OCI-M1 (cell line): ENCODE data around the gene MYT1.
"Not testable (repeated sequence)": the region's sequence is repeated elsewhere in the genome, so short reads cannot be mapped to it uniquely, and the experiment has no call there.

Experiments used
- DNase-seq: peaks from one replicate; lab custom pipeline; 2025; lab: John Stamatoyannopoulos, UW

The MYT1 gene

DNA sequence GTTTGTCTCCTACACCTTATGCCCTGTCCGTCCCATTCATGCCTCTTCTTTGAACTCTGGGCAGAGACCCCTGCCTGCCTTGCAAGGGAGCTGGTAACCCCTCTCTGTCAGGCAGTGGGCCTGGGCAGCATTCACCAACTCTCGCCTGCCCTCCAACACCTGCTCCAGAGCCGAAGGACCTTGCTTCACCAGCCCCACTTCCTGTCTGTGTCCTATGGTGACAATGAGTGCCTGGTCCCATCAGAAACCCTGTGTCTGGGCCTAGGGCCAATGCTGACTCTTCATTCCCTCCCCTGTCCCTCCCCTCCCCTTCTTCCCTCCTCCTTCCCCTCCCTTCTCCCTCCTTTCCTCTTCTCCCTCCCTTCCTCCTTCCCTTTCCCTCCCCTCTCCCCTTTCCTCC is 68.5 kb downstream of the MYT1 start:
- no peak for DNase-seq

- no peak for DNase-seq
Measured at GRCh38 chr20:64233725-64234124, 69.5 kb downstream of the MYT1 start.

DNA sequence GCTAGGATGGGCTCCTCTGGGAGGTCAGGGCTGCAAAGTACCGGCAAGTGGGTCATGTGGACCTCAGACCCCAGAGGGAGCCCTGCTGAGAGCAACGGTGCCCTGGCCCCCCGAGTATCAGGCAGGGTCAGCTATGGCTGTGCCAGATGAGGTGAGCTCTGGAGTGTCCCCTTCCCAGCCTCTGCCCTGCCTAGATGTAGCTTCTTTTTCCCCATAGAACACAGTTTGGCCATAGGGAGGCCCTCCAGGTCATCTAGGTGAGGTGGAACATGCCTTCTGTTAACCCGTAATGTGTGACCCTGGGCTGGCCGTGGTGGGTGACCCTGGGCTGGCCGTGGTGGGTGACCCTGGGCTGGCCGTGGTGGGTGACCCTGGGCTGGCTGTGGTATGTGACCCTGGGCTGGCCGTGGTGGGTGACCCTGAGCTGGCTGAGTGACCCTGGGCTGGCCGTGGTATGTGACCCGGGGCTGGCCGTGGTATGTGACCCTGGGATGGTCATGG is 70.1 kb downstream of the MYT1 start:
- DNase-seq, result no peak

DNA sequence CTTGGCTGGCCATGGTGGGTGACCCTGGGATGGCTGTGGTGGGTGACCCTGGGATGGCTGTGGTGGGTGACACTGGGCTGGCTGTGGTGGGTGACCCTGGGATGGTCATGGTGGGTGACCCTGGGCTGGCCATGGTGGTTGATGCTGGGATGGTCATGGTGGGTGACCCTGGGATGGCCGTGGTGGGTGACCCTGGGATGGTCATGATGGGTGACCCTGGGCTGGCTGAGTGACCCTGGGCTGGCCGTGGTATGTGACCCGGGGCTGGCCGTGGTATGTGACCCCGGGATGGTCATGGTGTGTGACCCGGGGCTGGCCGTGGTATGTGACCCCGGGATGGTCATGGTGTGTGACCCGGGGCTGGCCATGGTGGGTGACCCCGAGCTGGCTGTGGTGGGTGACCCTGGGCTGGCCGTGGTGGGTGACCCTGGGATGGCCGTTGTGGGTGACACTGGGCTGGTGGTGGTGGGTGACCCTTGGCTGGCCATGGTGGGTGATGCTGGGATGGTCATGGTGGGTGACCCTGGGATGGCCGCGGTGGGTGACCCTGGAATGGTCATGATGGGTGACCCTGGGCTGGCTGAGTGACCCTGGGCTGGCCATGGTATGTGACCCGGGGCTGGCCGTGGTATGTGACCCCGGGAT is 70.8 kb downstream of the MYT1 start:
- DNase-seq, result not testable (repeated sequence)

DNA sequence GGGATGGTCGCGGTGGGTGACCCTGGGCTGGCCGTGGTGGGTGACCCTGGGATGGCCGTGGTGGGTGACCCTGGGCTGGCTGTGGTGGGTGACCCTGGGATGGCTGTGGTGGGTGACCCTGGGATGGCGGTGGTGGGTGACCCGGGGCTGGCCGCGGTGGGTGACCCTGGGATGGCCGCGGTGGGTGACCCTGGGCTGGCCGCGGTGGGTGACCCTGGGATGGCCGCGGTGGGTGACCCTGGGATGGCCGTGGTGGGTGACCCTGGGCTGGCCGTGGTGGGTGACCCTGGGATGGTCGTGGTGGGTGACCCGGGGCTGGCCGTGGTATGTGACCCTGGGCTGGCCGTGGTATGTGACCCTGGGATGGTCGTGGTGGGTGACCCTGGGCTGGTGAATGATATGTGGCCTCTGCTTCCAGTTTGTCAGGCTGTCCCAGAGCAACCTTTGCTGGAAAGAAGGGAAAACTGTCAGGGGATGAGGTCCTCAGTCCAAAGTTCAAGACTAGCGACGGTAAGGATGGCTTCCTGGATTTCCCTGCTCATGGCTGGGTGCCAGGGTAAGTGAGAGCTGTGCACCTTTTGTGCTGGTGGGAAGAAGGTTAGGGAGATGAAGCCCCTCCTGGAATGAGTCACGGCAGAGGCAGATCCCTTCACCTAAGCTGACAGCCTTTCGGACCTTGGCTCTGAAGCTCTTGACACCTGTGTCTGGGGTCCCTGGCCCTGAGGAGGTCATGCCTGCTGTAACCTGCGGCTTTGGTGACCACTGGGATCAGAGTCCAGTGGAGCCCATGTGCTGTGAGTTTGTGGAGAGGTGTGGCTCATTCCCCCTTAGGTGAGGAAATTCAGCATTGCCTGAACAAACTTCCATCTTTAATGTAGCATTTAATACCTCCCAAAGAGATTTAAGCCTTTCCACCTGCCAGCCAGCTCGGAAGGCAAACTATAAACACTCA is 72.2 kb downstream of the MYT1 start:
- DNase-seq, result no peak

DNA sequence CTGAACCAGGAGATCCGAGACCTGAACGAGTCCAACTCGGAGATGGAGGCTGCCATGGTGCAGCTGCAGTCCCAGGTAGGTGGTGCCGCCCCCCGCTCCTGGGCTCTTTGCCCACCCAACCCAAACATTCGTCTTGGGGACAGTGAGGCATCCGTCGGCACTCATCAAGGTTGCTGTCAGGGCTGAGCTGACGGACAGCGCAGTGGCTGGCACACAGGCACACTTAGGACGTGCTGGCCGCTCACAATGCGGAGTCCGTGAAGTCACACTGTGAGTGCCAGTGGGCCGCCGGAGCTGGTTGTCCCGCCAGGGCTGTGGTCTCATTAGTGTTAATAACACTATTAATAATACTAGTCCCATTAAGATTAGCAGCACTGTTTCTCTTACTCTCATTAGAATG is 73.1 kb downstream of the MYT1 start:
- DNase-seq, result no peak

- DNase-seq, result no peak
Measured at GRCh38 chr20:64238115-64238825, 74.0 kb downstream of the MYT1 start.

GRCh38 chr20:64238851-64239387 is 74.7 kb downstream of the MYT1 start:
- DNase-seq, result no peak

- DNase-seq, result no peak
Measured at GRCh38 chr20:64239449-64240242, 75.4 kb downstream of the MYT1 start.

DNA sequence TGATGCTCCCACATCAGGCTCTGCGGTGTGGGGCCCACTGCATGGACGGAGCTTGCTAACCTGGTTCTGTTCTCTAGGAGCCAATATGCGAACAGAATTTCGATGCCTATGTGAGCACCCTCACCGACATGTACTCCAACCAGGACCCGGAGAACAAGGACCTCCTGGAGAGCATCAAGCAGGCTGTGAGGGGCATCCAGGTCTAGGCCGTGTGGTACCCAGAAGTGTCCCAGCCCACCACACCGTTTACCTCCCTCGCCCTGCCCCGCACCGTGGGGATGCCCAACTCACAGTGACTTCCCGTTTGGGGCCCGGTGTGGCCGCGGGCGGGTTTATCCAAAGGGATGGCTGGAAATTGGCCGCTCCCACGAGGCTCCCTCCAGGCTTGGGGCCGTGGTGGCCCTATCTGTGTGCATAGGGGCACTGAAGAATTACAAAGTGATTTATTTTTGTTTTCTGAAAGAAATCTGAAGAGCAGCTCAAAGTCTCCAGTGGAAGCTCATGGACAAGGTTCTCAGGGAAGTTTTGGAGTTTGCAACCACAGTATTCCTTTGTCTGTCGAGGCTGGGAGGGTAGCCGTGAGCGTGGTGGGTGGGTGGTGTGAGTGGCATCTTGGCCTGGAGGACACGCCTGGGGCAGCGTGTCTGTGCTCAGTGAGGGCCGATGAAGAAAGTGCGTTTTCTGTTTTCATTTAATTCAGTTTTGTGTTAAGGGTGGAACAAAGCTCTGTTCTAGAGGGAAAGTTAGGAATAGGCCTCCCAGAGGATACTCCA is 76.2 kb downstream of the MYT1 start:
- no peak for DNase-seq

DNA sequence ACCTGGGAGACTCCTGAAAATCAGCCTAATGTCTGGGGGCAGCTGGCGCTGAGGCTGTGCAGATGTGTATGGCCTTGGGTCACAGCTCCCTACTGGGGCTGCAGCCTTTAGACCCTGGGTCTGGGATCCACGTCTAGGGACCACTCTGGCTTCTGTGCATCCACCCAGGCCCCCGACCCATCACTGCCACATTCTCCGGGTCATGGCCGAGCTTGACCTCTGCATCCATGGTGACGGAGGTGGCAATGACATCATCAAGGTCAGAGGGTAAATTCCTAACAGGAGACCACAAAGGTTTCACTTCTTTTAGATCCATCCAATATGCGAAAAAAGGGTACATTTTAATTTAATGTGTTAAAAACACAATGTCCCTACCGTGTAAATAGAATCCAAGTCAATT is 76.8 kb downstream of the MYT1 start:
- DNase-seq, result no peak

DNA sequence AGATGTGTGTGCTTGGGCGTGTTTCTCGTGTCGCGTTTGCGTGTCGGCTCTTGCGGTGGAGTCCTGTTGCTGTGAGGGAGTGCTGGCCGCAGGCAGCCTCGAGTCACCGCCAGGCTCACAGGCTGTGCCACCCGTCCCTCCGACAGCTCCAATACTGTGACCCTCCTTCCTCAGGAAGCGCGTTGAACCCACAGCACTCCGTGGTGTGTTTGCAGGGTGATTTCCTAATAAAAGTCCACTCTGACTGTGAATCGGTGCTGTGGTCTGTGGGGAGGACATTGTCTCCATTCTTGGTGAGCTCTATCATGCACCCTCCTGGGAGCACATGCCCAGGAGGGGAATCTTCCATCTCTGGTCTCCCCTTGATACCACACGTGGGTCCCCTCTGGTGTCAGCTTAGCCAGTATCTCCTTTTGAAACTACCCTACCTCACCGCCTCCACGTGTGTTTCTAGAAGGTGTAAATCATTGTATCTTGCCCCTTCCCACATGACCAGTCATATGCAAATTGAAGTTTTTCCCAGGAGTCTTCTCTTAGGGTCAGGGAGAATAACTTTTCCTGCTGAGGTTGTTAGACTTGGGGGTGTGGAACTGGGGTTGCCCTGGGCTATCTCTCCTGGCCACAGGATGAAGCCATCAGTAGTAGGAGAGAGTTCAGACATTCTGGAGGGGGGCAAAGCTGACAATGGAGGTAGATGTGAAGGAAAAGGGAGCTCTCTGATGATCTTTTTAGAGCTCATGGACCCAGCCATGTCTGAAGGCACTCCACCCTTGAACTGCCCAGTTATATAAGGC is 77.9 kb downstream of the MYT1 start:
- no peak for DNase-seq

DNA sequence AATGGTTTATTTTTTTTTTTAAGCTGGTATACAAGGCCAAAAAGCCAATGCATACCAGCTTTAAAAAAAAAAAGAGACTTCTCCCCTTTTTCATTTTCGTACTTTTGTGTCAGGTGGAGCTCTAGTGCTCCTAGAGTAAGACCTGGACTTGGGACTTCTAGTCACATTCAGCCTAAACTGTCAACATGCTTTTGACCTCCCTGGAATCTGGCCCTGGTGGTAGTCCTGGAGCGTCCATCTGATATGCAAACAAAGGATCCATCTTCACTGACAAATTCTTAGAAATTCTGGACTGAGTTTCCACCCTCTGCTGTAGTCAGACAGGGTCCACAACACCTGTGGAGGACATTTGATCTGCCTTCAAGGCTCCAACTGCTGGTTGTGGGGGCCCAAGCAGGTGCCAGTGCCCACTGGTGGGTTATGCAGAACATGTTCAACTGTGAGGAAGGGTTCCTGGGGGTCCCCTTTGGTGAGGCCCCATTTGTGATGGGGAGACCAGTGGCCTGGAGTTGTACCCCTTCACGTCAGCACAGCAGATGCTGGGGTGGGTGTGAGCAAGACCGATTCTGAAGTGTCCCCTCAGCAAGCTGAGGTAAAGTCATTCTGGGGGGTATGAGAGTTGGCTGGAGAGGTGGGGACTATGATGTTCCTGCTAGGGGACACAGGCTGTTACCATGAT is 78.7 kb downstream of the MYT1 start:
- DNase-seq, result no peak

DNA sequence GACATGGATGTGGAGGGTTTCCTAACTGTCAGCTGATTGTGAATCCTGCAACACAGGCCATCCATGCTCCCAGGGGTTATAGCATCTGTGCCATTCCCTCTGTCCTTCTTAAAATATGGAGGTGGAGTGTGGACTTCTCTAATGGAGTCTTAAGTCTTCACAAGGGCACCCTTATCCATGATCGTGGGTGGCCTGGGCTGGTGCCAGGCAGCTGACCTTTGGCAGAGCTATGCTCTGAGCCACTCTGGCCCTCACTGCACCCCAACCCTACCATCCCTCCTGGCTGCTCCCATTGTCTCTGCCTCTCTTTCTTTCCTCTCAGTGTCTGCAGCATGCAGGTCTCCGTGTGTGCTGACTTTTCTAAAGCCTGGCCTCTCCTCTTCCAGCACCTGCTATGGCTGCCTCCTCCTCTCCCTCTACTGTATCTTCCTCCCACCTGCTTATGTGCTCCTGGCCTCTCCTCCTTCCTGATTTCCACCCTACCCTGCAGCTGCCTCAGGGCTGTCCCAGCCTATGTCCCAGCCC is 80.1 kb downstream of the MYT1 start:
- DNase-seq, result no peak

- no peak for DNase-seq
Measured at GRCh38 chr20:64244870-64245603, 80.8 kb downstream of the MYT1 start.

DNA sequence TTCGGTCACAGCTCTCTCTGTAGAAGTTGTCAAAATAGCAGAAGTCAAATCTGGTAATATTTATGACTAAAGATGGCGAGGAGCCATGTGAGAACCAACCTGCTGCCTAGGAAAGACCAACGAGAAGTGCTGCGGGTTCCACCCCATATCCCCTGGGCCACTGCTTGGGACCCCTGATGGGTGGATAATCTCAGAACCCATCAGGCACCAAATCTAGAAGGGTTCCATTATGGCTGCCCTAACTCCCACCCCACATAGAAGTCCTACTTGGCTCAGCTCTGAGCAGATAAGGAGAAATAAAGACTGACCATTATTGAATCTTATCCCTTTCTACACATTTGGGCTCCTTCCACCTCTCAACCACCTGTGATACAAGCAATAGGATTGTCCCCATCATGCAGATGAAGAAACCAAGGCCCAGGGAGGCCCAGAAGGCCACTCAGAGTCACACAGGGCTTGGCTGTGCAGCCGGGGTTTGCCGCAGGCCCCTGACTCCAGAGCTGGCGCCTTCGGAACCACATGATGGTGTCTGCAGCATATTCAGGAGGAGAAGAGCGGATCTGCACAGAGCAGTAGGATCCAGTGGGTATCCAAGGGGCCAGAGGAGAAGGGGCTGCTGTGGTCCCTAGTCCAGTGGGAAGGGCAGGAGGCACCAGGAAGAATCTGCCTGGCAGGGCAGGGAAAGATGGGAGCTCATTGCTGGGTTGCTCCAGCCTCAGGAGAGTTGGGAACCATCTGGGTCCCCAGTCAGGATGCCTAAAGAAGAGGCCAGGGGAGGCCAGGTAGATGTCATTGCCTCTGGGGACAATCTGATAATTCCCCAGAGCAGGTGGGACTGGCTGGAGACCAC is 81.7 kb downstream of the MYT1 start:
- DNase-seq, result no peak

DNA sequence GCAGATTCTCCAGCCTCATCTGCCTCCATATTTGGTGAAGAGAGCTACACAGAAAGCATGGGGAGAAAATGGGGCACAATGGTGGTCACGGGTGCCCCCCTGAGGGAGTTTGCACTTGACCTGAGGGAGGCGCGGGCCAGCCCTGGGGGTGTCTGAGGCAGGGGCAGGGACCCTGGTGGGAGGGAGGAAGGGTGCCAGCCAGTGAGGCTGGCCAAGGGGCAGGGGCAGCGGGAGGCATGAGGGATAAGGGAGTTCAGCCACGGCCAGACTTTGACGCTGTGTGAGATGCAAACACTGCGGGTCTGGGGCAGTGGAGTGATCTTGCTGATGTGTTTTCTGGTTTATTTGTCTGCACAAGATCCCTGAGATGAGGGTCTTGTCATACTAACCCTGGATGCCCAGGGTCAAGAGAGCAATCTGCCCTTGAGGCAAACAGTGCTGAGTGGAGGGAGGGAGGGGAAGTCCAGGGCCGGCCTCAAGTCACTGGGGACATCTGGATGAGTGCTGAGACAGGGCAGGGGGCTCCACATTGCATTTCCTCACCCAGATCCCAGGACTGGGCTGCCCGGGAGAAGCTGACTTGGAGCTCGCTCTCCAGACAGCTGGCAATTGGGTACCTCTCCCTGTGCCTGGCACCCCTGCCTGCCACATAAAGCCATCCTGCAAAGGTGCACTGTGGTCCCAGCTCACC is 82.5 kb downstream of the MYT1 start:
- no peak for DNase-seq
